ENCODE measurements around the gene CPXM2. TPM values are rescaled to one million over a fixed set of nuclear protein-coding genes. Genes with fewer than 3 reads are reported as not detected.

Gene CPXM2
- total RNA-seq, 1 donor from 2014 or later, result 15.0 TPM

- Mint-ChIP-seq H3K36me3 (no peaks in the 10 kb centered on the region), H3K4me1 (ENCODE audit: unreplicated experiment) (no peaks in the 10 kb centered on the region), H3K27ac (no peak overlapping the region), H3K9me3 (no peaks in the 10 kb centered on the region), H3K4me3 (no peak overlapping the region), H3K27me3 (no peaks in the 10 kb centered on the region)
- TF ChIP-seq CTCF (conservative IDR thresholded peaks at IDR 0.05), result no peak
- DNase-seq (ENCODE audit: extremely low spot score, unreplicated experiment), result no peak
Observed at GRCh38 chr10:123729523-123729922, 162.1 kb downstream of the CPXM2 start.

- Mint-ChIP-seq H3K4me1 (ENCODE audit: unreplicated experiment) (no peaks in the 10 kb centered on the region), H3K27ac (no peak overlapping the region), H3K4me3 (no peak overlapping the region), H3K27me3 (peaks cover 10% of the 10 kb centered on the region), H3K36me3 (no peaks in the 10 kb centered on the region), H3K9me3 (no peaks in the 10 kb centered on the region)
- no peak for TF ChIP-seq CTCF (conservative IDR thresholded peaks at IDR 0.05)
- no peak for DNase-seq (ENCODE audit: extremely low spot score, unreplicated experiment)
Observed at GRCh38 chr10:123726836-123727235, 164.8 kb downstream of the CPXM2 start.

- no peak for TF ChIP-seq CTCF (conservative IDR thresholded peaks at IDR 0.05)
- no peak for DNase-seq (ENCODE audit: extremely low spot score, unreplicated experiment)
- Mint-ChIP-seq H3K4me3 (no peak overlapping the region), H3K27me3 (peaks cover 11% of the 10 kb centered on the region), H3K27ac (no peak overlapping the region), H3K9me3 (no peaks in the 10 kb centered on the region), H3K4me1 (ENCODE audit: unreplicated experiment) (no peaks in the 10 kb centered on the region), H3K36me3 (no peaks in the 10 kb centered on the region)
Observed at GRCh38 chr10:123726381-123726780, 165.2 kb downstream of the CPXM2 start.

GRCh38 chr10:123724747-123725146 lies 166.9 kb downstream of the CPXM2 start:
- no peak for TF ChIP-seq CTCF (conservative IDR thresholded peaks at IDR 0.05)
- no peaks in the 10 kb centered on the region for H3K4me1 Mint-ChIP-seq (ENCODE audit: unreplicated experiment)
- H3K27ac Mint-ChIP-seq, result no peak overlapping the region
- H3K4me3 Mint-ChIP-seq, result no peak overlapping the region
- H3K9me3 Mint-ChIP-seq, result no peaks in the 10 kb centered on the region
- H3K36me3 Mint-ChIP-seq, result no peaks in the 10 kb centered on the region
- H3K27me3 Mint-ChIP-seq, result peaks cover 18% of the 10 kb centered on the region
- no peak for DNase-seq (ENCODE audit: extremely low spot score, unreplicated experiment)

- Mint-ChIP-seq H3K4me1 (ENCODE audit: unreplicated experiment) (no peaks in the 10 kb centered on the region), H3K27me3 (peaks cover 18% of the 10 kb centered on the region), H3K36me3 (no peaks in the 10 kb centered on the region), H3K4me3 (no peak overlapping the region), H3K9me3 (no peaks in the 10 kb centered on the region), H3K27ac (no peak overlapping the region)
- DNase-seq (ENCODE audit: extremely low spot score, unreplicated experiment), result no peak
- TF ChIP-seq CTCF (conservative IDR thresholded peaks at IDR 0.05), result no peak
Observed at GRCh38 chr10:123722351-123722750, 169.3 kb downstream of the CPXM2 start.

GRCh38 chr10:123721441-123722049 lies 170.1 kb downstream of the CPXM2 start:
- no peak for DNase-seq (ENCODE audit: extremely low spot score, unreplicated experiment)
- H3K4me1 Mint-ChIP-seq (ENCODE audit: unreplicated experiment), result no peaks in the 10 kb centered on the region

More at GRCh38 chr10:123721441-123722049, 170.1 kb downstream of the CPXM2 start:
- Mint-ChIP-seq H3K36me3 (no peaks in the 10 kb centered on the region), H3K27ac (no peak overlapping the region), H3K4me3 (no peak overlapping the region), H3K9me3 (no peaks in the 10 kb centered on the region), H3K27me3 (peaks cover 20% of the 10 kb centered on the region)
- TF ChIP-seq CTCF (conservative IDR thresholded peaks at IDR 0.05), result no peak
